Ascending aorta (tissue), 2 donors: ENCODE measurements around the gene SLFNL1. TPM values are rescaled to one million over a fixed set of nuclear protein-coding genes. Genes with fewer than 3 reads are reported as not detected.

ENCODE experiments used
- DNase-seq, 2 donors: peaks; one replicate each; pipeline ENCODE4 v3.0.0-alpha.2; 2019; ENCODE audit warnings: low spot score in 2 of 2
- H3K27ac ChIP-seq, 2 donors: fragments of 200-600 bp; sonication (generic); one replicate each; pipeline ENCODE4 v1.5.1; 2016 to 2017; ENCODE audit warnings: mild to moderate bottlenecking in 1 of 2
- H3K27me3 ChIP-seq: fragments of 200-600 bp; sonication (generic); one replicate; pipeline ENCODE4 v1.5.1; 2017
- H3K36me3 ChIP-seq, 2 donors: fragments of 200-600 bp; sonication (generic); one replicate each; pipeline ENCODE4 v1.5.1; 2016
- H3K4me1 ChIP-seq, 2 donors: fragments of 200-600 bp; sonication (generic); one replicate each; pipeline ENCODE4 v1.5.1; 2016 to 2017; ENCODE audit warnings: mild to moderate bottlenecking in 1 of 2
- H3K4me3 ChIP-seq, 2 donors: fragments of 200-600 bp; sonication (generic); one replicate each; pipeline ENCODE4 v1.5.1; 2016 to 2017; ENCODE audit warnings: mild to moderate bottlenecking in 1 of 2
- H3K9me3 ChIP-seq, 2 donors: fragments of 200-600 bp; sonication (generic); one replicate each; pipeline ENCODE4 v1.5.1; 2016
- CTCF ChIP-seq, 3 experiments: fragments of 200-600 bp in 2 of 3; fragments of 450-650 bp in 1 of 3; sonication (generic) in 2 of 3; IDR thresholded peaks; one replicate each; pipeline ENCODE4 v1.5.1; 2016 to 2019; ENCODE audit warnings: antibody characterized with exemption in 3 of 3, mild to moderate bottlenecking in 1 of 3, moderate library complexity in 1 of 3
- intact Hi-C: fragments of 100-400 bp; cut with DNase I; formaldehyde crosslinking; loops from one replicate; pipeline ENCODE4 v1.15.1; 2023
- total RNA-seq: library from RNA; depleted of rRNA; stranded (reverse); fragments of >200 nt; gene quantifications from one replicate; pipeline ENCODE4 v1.1.0, GENCODE V29; 2016

SLFNL1 gene
- total RNA-seq, 1 donor from 2014 or later, result not detected

GRCh38 chr1:41025979-41026819 is 4.7 kb upstream of the SLFNL1 start:
- Histone ChIP-seq H3K27ac (no peak overlapping the region), H3K36me3 (peaks cover 24 to 53% of the 10 kb centered on the region in 2 donors), H3K9me3 (no peaks in the 10 kb centered on the region), H3K4me3 (no peak overlapping the region), H3K4me1 (peaks cover 0 to 3% of the 10 kb centered on the region in 2 donors), H3K27me3 (no peaks in the 10 kb centered on the region)
- no peak for TF ChIP-seq CTCF (IDR thresholded peaks at IDR 0.05)
- intact Hi-C loops, result no loop called here
- no peak for DNase-seq

GRCh38 chr1:41024953-41025352 is 3.4 kb upstream of the SLFNL1 start:
- Histone ChIP-seq H3K4me1 (peaks cover 0 to 3% of the 10 kb centered on the region in 2 donors), H3K27me3 (no peaks in the 10 kb centered on the region), H3K36me3 (peaks cover 17 to 40% of the 10 kb centered on the region in 2 donors), H3K4me3 (no peak overlapping the region), H3K9me3 (no peaks in the 10 kb centered on the region), H3K27ac (no peak overlapping the region)
- TF ChIP-seq CTCF (IDR thresholded peaks at IDR 0.05), result no peak
- DNase-seq, result no peak
- intact Hi-C loops, result no loop called here

GRCh38 chr1:41023279-41023990 is 1.9 kb upstream of the SLFNL1 start:
- Histone ChIP-seq H3K9me3 (no peaks in the 10 kb centered on the region), H3K27ac (peak overlapping the region in 1 of 2 donors; percentile 32), H3K4me1 (peaks cover 0 to 3% of the 10 kb centered on the region in 2 donors), H3K36me3 (peaks cover 13 to 39% of the 10 kb centered on the region in 2 donors), H3K4me3 (no peak overlapping the region), H3K27me3 (no peaks in the 10 kb centered on the region)
- peak in 2 of 3 experiments; percentile 23 to 33 for TF ChIP-seq CTCF (IDR thresholded peaks at IDR 0.05)
- DNase-seq, result no peak
- intact Hi-C loops, result no loop called here

- H3K4me1 ChIP-seq, result peaks cover 0 to 3% of the 10 kb centered on the region in 2 donors
- intact Hi-C loops, result no loop called here
- H3K9me3 ChIP-seq, result no peaks in the 10 kb centered on the region
- TF ChIP-seq CTCF (IDR thresholded peaks at IDR 0.05), result no peak
- no peak overlapping the region for H3K27ac ChIP-seq
- no peak overlapping the region for H3K4me3 ChIP-seq
- peaks cover 11 to 39% of the 10 kb centered on the region in 2 donors for H3K36me3 ChIP-seq
- H3K27me3 ChIP-seq, result no peaks in the 10 kb centered on the region
- no peak for DNase-seq
These were observed 899 bp upstream of the SLFNL1 start for GRCh38 chr1:41022424-41022823.

- peaks cover 21 to 41% of the 10 kb centered on the region in 2 donors for H3K36me3 ChIP-seq
- H3K27ac ChIP-seq, result peak overlapping the region in 1 of 2 donors; percentile 36
- no peak for DNase-seq
- H3K27me3 ChIP-seq, result no peaks in the 10 kb centered on the region
- H3K4me3 ChIP-seq, result no peak overlapping the region
- peaks cover 0 to 3% of the 10 kb centered on the region in 2 donors for H3K4me1 ChIP-seq
- no peaks in the 10 kb centered on the region for H3K9me3 ChIP-seq
- no peak for TF ChIP-seq CTCF (IDR thresholded peaks at IDR 0.05)
- intact Hi-C loops, result no loop called here
These were observed 871 bp downstream of the SLFNL1 start for GRCh38 chr1:41020654-41021053.
